ENCODE results near the gene MRPL52.

MRPL52 gene

GRCh38 chr14:22781301-22781991, 48.2 kb upstream of the MRPL52 start:
- H3F3A ChIP-seq (ENCODE audit: control insufficient read depth, insufficient read depth), result peaks cover 12% of the 10 kb centered on the region
- TF ChIP-seq EZH2phosphoT487 (IDR thresholded peaks at IDR 0.05; ENCODE audit: borderline replicate concordance, low read length) (no peak), CTCF (IDR thresholded peaks at IDR 0.05; ENCODE audit: low read depth, low read length, poor library complexity, severe bottlenecking) (no peak)
- no peaks in the 10 kb centered on the region for H3K9me3 ChIP-seq (ENCODE audit: control insufficient read depth, insufficient read depth, low read length)
- H3K4me3 ChIP-seq (ENCODE audit: low read length), result no peak overlapping the region
- no peaks in the 10 kb centered on the region for H3K9me2 ChIP-seq (replicated peaks; ENCODE audit: control insufficient read depth, low read length)
- H3K27ac ChIP-seq (ENCODE audit: low read depth, low read length), result peak overlapping the region; percentile 30
- peaks cover 60% of the 10 kb centered on the region for H3K79me2 ChIP-seq (ENCODE audit: control insufficient read depth, low read length)
- peaks cover 54% of the 10 kb centered on the region for H3K36me3 ChIP-seq (ENCODE audit: control insufficient read depth, low read length)
- no peaks in the 10 kb centered on the region for H4K20me1 ChIP-seq (ENCODE audit: control insufficient read depth, insufficient read depth, low read depth, low read length)
- H3K27me3 ChIP-seq (ENCODE audit: control insufficient read depth, low read length), result no peaks in the 10 kb centered on the region
- H3K4me1 ChIP-seq (ENCODE audit: control insufficient read depth, low read length), result peaks cover 69% of the 10 kb centered on the region
- H3K4me2 ChIP-seq (ENCODE audit: low read length), result no peak overlapping the region

- H3K27ac ChIP-seq (ENCODE audit: low read depth, low read length), result peak overlapping the region; percentile 72
- peak overlapping the region; percentile 43 for H3K4me3 ChIP-seq (ENCODE audit: low read length)
- no peak for TF ChIP-seq EZH2phosphoT487 (IDR thresholded peaks at IDR 0.05; ENCODE audit: borderline replicate concordance, low read length)
- TF ChIP-seq CTCF (IDR thresholded peaks at IDR 0.05; ENCODE audit: low read depth, low read length, poor library complexity, severe bottlenecking), result no peak
- H3K4me1 ChIP-seq (ENCODE audit: control insufficient read depth, low read length), result peaks cover 72% of the 10 kb centered on the region
- H3K9me3 ChIP-seq (ENCODE audit: control insufficient read depth, insufficient read depth, low read length), result no peaks in the 10 kb centered on the region
- peaks cover 20% of the 10 kb centered on the region for H3F3A ChIP-seq (ENCODE audit: control insufficient read depth, insufficient read depth)
- no peaks in the 10 kb centered on the region for H4K20me1 ChIP-seq (ENCODE audit: control insufficient read depth, insufficient read depth, low read depth, low read length)
- H3K79me2 ChIP-seq (ENCODE audit: control insufficient read depth, low read length), result peaks cover 79% of the 10 kb centered on the region
- no peaks in the 10 kb centered on the region for H3K27me3 ChIP-seq (ENCODE audit: control insufficient read depth, low read length)
- peak overlapping the region; percentile 54 for H3K4me2 ChIP-seq (ENCODE audit: low read length)
- H3K36me3 ChIP-seq (ENCODE audit: control insufficient read depth, low read length), result peaks cover 42% of the 10 kb centered on the region
- H3K9me2 ChIP-seq (replicated peaks; ENCODE audit: control insufficient read depth, low read length), result no peaks in the 10 kb centered on the region
Observed at GRCh38 chr14:22786685-22787084, 43.0 kb upstream of the MRPL52 start.

GRCh38 chr14:22791301-22791700, 38.4 kb upstream of the MRPL52 start:
- H3K4me3 ChIP-seq (ENCODE audit: low read length), result peak overlapping the region; percentile 72
- TF ChIP-seq CTCF (IDR thresholded peaks at IDR 0.05; ENCODE audit: low read depth, low read length, poor library complexity, severe bottlenecking) (no peak), EZH2phosphoT487 (IDR thresholded peaks at IDR 0.05; ENCODE audit: borderline replicate concordance, low read length) (no peak)
- peak overlapping the region; percentile 83 for H3K4me2 ChIP-seq (ENCODE audit: low read length)
- no peaks in the 10 kb centered on the region for H3K9me3 ChIP-seq (ENCODE audit: control insufficient read depth, insufficient read depth, low read length)
- H3F3A ChIP-seq (ENCODE audit: control insufficient read depth, insufficient read depth), result peaks cover 24% of the 10 kb centered on the region
- no peaks in the 10 kb centered on the region for H4K20me1 ChIP-seq (ENCODE audit: control insufficient read depth, insufficient read depth, low read depth, low read length)
- H3K27ac ChIP-seq (ENCODE audit: low read depth, low read length), result peak overlapping the region; percentile 94
- peaks cover 81% of the 10 kb centered on the region for H3K79me2 ChIP-seq (ENCODE audit: control insufficient read depth, low read length)
- no peaks in the 10 kb centered on the region for H3K27me3 ChIP-seq (ENCODE audit: control insufficient read depth, low read length)
- peaks cover 54% of the 10 kb centered on the region for H3K36me3 ChIP-seq (ENCODE audit: control insufficient read depth, low read length)
- H3K4me1 ChIP-seq (ENCODE audit: control insufficient read depth, low read length), result peaks cover 88% of the 10 kb centered on the region
- H3K9me2 ChIP-seq (replicated peaks; ENCODE audit: control insufficient read depth, low read length), result no peaks in the 10 kb centered on the region
